ENCODE results near the gene KCNE3.

DNA sequence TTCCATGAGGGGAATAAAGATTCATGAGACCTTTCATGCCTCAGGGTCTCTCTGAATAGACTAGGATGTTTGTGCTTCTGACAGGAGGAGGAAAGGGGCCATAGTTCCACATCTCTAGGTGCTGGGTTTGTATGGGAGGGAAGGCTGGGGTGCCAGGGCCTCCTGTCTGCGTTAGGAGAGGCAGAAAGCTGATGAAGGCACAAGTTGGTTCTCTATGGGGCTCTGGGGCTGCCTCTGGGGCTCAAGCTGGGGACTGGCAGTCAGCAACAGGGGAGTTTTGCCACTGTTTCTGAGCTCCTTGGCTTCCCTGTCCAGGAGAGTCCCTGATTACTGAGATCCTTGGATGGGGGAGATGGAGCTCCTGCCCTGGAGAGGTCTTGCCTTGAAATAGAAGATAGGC lies 4.1 kb downstream of the KCNE3 start:
- TF ChIP-seq POLR2A (IDR thresholded peaks at IDR 0.05) (no peak), EP300 (IDR thresholded peaks at IDR 0.05) (no peak)
- TF ChIP-seq, protein P1, sequence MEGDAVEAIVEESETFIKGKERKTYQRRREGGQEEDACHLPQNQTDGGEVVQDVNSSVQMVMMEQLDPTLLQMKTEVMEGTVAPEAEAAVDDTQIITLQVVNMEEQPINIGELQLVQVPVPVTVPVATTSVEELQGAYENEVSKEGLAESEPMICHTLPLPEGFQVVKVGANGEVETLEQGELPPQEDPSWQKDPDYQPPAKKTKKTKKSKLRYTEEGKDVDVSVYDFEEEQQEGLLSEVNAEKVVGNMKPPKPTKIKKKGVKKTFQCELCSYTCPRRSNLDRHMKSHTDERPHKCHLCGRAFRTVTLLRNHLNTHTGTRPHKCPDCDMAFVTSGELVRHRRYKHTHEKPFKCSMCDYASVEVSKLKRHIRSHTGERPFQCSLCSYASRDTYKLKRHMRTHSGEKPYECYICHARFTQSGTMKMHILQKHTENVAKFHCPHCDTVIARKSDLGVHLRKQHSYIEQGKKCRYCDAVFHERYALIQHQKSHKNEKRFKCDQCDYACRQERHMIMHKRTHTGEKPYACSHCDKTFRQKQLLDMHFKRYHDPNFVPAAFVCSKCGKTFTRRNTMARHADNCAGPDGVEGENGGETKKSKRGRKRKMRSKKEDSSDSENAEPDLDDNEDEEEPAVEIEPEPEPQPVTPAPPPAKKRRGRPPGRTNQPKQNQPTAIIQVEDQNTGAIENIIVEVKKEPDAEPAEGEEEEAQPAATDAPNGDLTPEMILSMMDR (IDR thresholded peaks at IDR 0.05): no peak
